Endodermal cell (in vitro differentiated cells): ENCODE data around the gene HERC3. TPM values are rescaled to one million over a fixed set of nuclear protein-coding genes. Genes with fewer than 3 reads are reported as not detected.
"Not testable (repeated sequence)": the region's sequence is repeated elsewhere in the genome, so short reads cannot be mapped to it uniquely, and the experiment has no call there.

ENCODE experiments used
- DNase-seq: peaks from one replicate; pipeline ENCODE4 v3.0.0-alpha.2; 2017
- H3K27ac ChIP-seq: 2 replicates; pipeline ENCODE4 v1.5.1; 2013; ENCODE audit warnings: mild to moderate bottlenecking, low read depth, low read length, moderate library complexity
- H3K27me3 ChIP-seq: 2 replicates; pipeline ENCODE4 v1.6.1; 2013; ENCODE audit warnings: mild to moderate bottlenecking, low read length, moderate library complexity; ENCODE audit not compliant: insufficient read depth, control insufficient read depth, poor library complexity, severe bottlenecking
- H3K36me3 ChIP-seq: 2 replicates; pipeline ENCODE4 v1.7.0; 2013; ENCODE audit warnings: mild to moderate bottlenecking, low read length, moderate library complexity; ENCODE audit not compliant: control insufficient read depth, insufficient read depth
- H3K4me1 ChIP-seq: one replicate; pipeline ENCODE4 v1.7.0; 2013; ENCODE audit warnings: low read length; ENCODE audit not compliant: control insufficient read depth, insufficient read depth
- H3K4me3 ChIP-seq: 2 replicates; pipeline ENCODE4 v1.5.1; 2013; ENCODE audit warnings: mild to moderate bottlenecking, low read length, moderate library complexity
- H3K9ac ChIP-seq: 2 replicates; pipeline ENCODE4 v1.6.1; 2013; ENCODE audit warnings: mild to moderate bottlenecking, low read length, moderate library complexity; ENCODE audit not compliant: poor library complexity, severe bottlenecking; ENCODE audit errors: extremely low read depth
- H3K9me3 ChIP-seq: 2 replicates; pipeline ENCODE4 v1.6.1; 2013; ENCODE audit warnings: mild to moderate bottlenecking, low read length, moderate library complexity; ENCODE audit not compliant: control insufficient read depth
- H3K27ac Mint-ChIP-seq: 2 replicates; pipeline ENCODE4 v1.8.0; 2020; ENCODE audit warnings: mixed read lengths
- H3K27me3 Mint-ChIP-seq: 2 replicates; pipeline ENCODE4 v1.8.0; 2021; ENCODE audit warnings: mild to moderate bottlenecking, mixed read lengths; ENCODE audit not compliant: insufficient read depth
- H3K36me3 Mint-ChIP-seq: 2 replicates; pipeline ENCODE4 v1.8.0; 2020; ENCODE audit warnings: low read depth, mixed read lengths
- H3K4me1 Mint-ChIP-seq: 2 replicates; pipeline ENCODE4 v1.8.0; 2020; ENCODE audit warnings: mixed read lengths
- H3K4me3 Mint-ChIP-seq: 2 replicates; pipeline ENCODE4 v1.8.0; 2020; ENCODE audit warnings: mild to moderate bottlenecking, moderate library complexity, mixed read lengths
- H3K9me3 Mint-ChIP-seq: 2 replicates; pipeline ENCODE4 v1.8.0; 2020; ENCODE audit warnings: mild to moderate bottlenecking, mixed read lengths
- WGBS, 2 experiments: methylation state at CpG; one replicate each; pipeline versions ENCODE4 v1.1.5 to v1.1.7; 2013; ENCODE audit warnings: missing lambda C conversion rate in 2 of 2, mixed read lengths in 1 of 2; ENCODE audit not compliant: insufficient coverage in 1 of 2, insufficient read length in 1 of 2; 5-methylcytosine and 5-hydroxymethylcytosine counted together
- total RNA-seq, 2 donors: library from RNA; stranded (reverse); fragmentation: NEBNext Ultra II Directional in 1 of 2; extraction: Animal tissue kit (Norgen Biotek cat#: 25700) in 1 of 2; gene quantifications; 2 replicates in 1 of 2; 3 replicates in 1 of 2; pipeline ENCODE4 v1.2.1, GENCODE V29; 2021
- TF ChIP-seq, protein P1 (sequence below): fragments of 200-600 bp; sonication (generic); conservative IDR thresholded peaks from 2 replicates; pipeline ENCODE4 v1.5.0; 2021; ENCODE audit warnings: antibody characterized with exemption, mild to moderate bottlenecking

The HERC3 gene
- total RNA-seq, 2 donors from 2014 or later, result 4.4 to 5.9 TPM

DNA sequence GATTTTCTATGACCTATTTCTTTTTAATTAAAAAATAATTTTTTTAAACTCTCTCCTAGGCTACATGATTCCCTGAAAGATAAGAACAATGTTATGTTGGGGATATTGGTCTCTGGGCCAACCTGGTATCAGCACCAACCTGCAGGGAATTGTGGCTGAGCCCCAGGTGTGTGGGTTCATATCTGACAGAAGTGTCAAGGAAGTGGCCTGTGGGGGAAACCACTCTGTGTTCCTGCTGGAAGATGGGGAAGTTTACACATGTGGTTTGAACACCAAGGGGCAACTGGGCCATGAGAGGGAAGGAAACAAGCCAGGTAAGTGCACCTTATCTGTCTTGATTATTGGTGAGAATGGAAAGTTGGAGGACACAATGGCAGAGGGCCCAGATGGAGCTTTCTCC is 13.5 kb downstream of the HERC3 start:
- no peak for DNase-seq
- Mint-ChIP-seq H3K36me3 (peaks cover 18% of the 10 kb centered on the region), H3K9me3 (peaks cover 9% of the 10 kb centered on the region), H3K27me3 (no peaks in the 10 kb centered on the region), H3K4me3 (no peak overlapping the region), H3K27ac (no peak overlapping the region), H3K4me1 (peaks cover 7% of the 10 kb centered on the region)
- Histone ChIP-seq H3K27ac (no peak overlapping the region), H3K36me3 (no peaks in the 10 kb centered on the region), H3K4me3 (no peak overlapping the region), H3K4me1 (no peaks in the 10 kb centered on the region), H3K9ac (no peak overlapping the region), H3K27me3 (peaks cover 1% of the 10 kb centered on the region), H3K9me3 (no peaks in the 10 kb centered on the region)
- TF ChIP-seq, protein P1, sequence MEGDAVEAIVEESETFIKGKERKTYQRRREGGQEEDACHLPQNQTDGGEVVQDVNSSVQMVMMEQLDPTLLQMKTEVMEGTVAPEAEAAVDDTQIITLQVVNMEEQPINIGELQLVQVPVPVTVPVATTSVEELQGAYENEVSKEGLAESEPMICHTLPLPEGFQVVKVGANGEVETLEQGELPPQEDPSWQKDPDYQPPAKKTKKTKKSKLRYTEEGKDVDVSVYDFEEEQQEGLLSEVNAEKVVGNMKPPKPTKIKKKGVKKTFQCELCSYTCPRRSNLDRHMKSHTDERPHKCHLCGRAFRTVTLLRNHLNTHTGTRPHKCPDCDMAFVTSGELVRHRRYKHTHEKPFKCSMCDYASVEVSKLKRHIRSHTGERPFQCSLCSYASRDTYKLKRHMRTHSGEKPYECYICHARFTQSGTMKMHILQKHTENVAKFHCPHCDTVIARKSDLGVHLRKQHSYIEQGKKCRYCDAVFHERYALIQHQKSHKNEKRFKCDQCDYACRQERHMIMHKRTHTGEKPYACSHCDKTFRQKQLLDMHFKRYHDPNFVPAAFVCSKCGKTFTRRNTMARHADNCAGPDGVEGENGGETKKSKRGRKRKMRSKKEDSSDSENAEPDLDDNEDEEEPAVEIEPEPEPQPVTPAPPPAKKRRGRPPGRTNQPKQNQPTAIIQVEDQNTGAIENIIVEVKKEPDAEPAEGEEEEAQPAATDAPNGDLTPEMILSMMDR, result no peak

DNA sequence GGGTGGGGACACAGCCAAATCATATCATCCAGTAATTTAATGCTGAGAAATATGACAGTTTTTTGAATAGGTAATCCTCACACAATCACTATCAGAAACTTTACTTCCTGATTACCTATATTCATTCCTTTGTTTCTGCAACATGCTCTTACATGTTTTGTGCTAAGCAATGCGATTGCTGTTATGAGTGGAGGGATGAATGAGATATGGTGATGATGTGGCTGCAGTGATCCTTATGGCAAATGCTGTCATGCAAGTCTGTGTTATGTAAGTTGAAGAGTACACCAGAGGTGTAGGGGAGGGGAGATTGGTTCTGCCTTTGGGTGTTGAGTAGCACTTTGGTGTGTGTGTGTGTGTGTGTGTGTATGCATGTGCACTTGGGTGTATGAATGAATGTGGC is 14.6 kb downstream of the HERC3 start:
- Mint-ChIP-seq H3K27me3 (no peaks in the 10 kb centered on the region), H3K4me1 (peaks cover 3% of the 10 kb centered on the region), H3K9me3 (peaks cover 9% of the 10 kb centered on the region), H3K4me3 (no peak overlapping the region), H3K27ac (no peak overlapping the region), H3K36me3 (peaks cover 18% of the 10 kb centered on the region)
- H3K4me1 ChIP-seq, result no peaks in the 10 kb centered on the region
- TF ChIP-seq, protein P1, result no peak
- H3K27ac ChIP-seq, result no peak overlapping the region
- H3K9ac ChIP-seq, result no peak overlapping the region
- H3K36me3 ChIP-seq, result no peaks in the 10 kb centered on the region
- no peak overlapping the region for H3K4me3 ChIP-seq
- DNase-seq, result no peak
- 90% methylated on average over 1 of the region's 1 CpG; no CpG with 5 or more reads in 1 of the 2 experiments for WGBS, 2 experiments
- no peaks in the 10 kb centered on the region for H3K27me3 ChIP-seq
- no peaks in the 10 kb centered on the region for H3K9me3 ChIP-seq

DNA sequence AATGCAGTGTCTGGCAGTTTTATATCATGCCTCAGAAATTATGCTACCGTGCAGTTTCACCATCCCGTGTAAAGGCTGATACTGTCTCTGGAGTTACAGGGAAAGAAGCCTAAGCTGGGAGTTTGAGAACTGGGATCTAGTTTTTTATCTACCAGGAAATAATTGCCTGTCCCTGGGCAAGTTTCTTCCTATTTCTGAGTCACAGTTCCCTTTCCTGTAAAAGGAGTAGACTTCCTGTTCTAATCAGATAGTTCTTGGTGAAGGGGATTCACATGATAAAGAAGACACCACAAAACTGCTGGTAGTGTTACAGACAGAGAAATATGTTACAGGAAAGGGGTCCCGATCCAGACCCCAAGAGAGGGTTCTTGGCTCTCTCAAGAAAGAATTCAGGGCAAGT is 17.1 kb downstream of the HERC3 start:
- Histone ChIP-seq H3K9me3 (no peaks in the 10 kb centered on the region), H3K36me3 (no peaks in the 10 kb centered on the region), H3K4me3 (no peak overlapping the region), H3K4me1 (no peaks in the 10 kb centered on the region), H3K27ac (no peak overlapping the region), H3K27me3 (no peaks in the 10 kb centered on the region), H3K9ac (no peak overlapping the region)
- 90 to 95% methylated on average over 3 of the region's 3 CpGs for WGBS, 2 experiments
- H3K27ac Mint-ChIP-seq, result peak overlapping the region; percentile 62
- TF ChIP-seq, protein P1, result no peak
- DNase-seq, result no peak
- peaks cover 17% of the 10 kb centered on the region for H3K4me1 Mint-ChIP-seq
- peaks cover 18% of the 10 kb centered on the region for H3K36me3 Mint-ChIP-seq
- H3K4me3 Mint-ChIP-seq, result no peak overlapping the region
- peaks cover 9% of the 10 kb centered on the region for H3K9me3 Mint-ChIP-seq
- H3K27me3 Mint-ChIP-seq, result no peaks in the 10 kb centered on the region

DNA sequence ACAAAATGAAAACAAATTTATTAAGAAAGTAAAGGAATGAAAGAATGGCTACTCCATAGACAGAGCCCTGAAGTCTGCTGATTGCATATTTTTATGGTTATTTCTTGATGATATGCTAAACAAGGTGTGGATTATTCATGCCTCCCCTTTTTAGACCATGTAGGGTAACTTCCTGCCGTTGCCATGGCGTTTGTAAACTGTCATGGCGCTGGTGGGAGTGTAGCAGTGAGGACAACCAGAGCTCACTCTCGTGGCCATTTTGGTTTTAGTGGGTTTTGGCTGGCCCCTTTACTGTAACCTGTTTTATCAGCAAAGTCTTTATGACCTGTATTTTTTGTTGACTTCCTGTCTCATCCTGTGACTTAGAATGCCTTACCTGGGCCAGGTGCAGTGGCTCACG is 17.5 kb downstream of the HERC3 start:
- not testable (repeated sequence) for H3K27ac ChIP-seq, H3K36me3 ChIP-seq, H3K27me3 ChIP-seq, H3K4me1 ChIP-seq, H3K4me3 Mint-ChIP-seq, H3K4me3 ChIP-seq, DNase-seq, H3K9me3 Mint-ChIP-seq, H3K9me3 ChIP-seq, H3K27me3 Mint-ChIP-seq, H3K9ac ChIP-seq
- Mint-ChIP-seq H3K36me3 (peaks cover 18% of the 10 kb centered on the region), H3K27ac (peak overlapping the region; percentile 62), H3K4me1 (peaks cover 17% of the 10 kb centered on the region)
- 93 to 100% methylated on average over 2 to 5 of the region's 5 CpGs for WGBS, 2 experiments
